Stimulated activated CD4-positive, alpha-beta T cell treated with anti-CD3 and anti-CD28 coated beads, Interleukin-15, amount 100 ng/mL, for 24 hours (primary cell): ENCODE data around the gene ZNF217.
A peak's percentile ranks its signal among the peaks of the same experiment; 100 is the strongest.
"Not testable (repeated sequence)": the region's sequence is repeated elsewhere in the genome, so short reads cannot be mapped to it uniquely, and the experiment has no call there.

Experiments
- DNase-seq: peaks from one replicate; pipeline ENCODE4 v3.0.0-alpha.2; 2020

Gene ZNF217

DNA sequence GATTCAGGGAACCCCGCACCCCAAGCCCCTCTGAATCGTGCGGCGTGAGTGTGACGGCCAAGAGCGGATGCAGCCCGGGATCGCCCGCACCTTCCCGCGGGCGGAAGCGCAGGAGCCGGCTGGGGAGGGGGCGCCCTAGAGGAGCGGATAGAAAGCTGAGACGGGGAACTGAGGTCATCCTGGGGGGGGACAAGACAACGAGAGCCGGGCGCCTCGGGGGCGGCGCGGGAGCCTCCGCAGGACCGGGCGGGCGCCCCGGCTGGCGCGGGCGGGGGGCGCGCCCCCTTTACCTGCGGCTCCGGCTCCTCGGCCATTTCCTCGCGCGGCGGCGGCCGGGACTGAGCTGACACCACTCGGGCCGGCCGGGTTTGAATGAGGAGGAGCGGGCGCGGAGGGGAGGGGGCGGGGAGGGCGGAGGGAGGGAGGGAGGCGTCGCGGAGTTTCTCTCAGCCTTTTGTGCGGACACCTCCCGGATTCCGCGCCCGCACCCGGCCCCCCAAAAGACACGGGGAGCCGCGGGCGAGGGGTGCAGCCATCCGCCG, at the start of gene ZNF217:
TSS of gene ZNF217 (minus strand) at position 374 of the 542 bp plus-strand sequence. CDS start 11,013 bp downstream, outside the sequence.
- peak; percentile 83 for DNase-seq

GRCh38 chr20:53643031-53643832, 49.6 kb upstream of the ZNF217 start:
- DNase-seq, result peak; percentile 69

GRCh38 chr20:53642196-53643030, 48.8 kb upstream of the ZNF217 start:
- DNase-seq, result peak; percentile 59

GRCh38 chr20:53639647-53640440, 46.2 kb upstream of the ZNF217 start:
- no peak for DNase-seq

GRCh38 chr20:53639128-53639527, 45.5 kb upstream of the ZNF217 start:
- DNase-seq, result no peak

- DNase-seq, result not testable (repeated sequence)
Measured at GRCh38 chr20:53637310-53637709, 43.7 kb upstream of the ZNF217 start.

GRCh38 chr20:53636540-53637097, 43.0 kb upstream of the ZNF217 start:
- DNase-seq, result no peak

DNA sequence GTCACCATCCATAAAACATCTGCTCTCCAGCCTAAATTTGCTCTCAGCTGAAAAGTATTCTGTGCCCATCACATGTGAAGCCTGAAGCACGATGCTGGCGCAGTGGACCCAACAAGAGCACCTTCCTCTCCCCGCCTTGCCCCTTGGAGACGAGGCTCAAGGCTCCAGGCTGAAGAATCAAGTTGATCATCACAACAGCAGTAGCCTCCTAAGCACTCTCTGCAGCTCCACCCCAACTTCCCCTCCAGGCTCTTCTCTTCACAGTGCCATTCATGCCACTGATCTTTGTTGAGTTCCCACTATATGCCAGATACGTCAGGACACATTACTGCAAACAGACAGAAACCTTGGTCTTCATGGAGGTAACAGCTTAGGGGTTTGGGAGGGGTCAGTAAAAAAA, 41.6 kb upstream of the ZNF217 start:
- DNase-seq, result no peak

- no peak for DNase-seq
Measured at GRCh38 chr20:53631909-53632662, 38.4 kb upstream of the ZNF217 start.

- DNase-seq, result no peak
Measured at GRCh38 chr20:53629436-53629835, 35.8 kb upstream of the ZNF217 start.

- DNase-seq, result not testable (repeated sequence)
Measured at GRCh38 chr20:53628758-53629157, 35.1 kb upstream of the ZNF217 start.

DNA sequence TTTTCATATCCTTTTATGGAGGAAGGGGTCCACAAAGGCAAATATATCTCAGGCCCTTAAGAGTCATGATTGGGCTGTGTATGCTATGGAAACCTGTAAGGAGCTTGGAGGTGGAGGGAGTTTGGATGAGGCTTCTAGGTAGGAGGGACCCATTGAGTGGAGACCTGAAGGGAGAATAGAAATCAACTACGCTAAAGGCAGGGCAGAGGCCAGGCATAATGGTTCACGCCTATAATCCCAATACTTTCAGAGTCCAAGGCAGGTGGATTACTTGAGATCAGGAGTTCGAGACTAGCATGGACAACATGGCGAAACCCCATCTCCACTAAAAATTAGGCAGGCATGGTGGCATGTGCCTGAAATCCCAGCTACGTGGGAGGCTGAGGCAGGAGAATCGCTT, 34.4 kb upstream of the ZNF217 start:
- no peak for DNase-seq

GRCh38 chr20:53627001-53627400, 33.4 kb upstream of the ZNF217 start:
- DNase-seq, result not testable (repeated sequence)

DNA sequence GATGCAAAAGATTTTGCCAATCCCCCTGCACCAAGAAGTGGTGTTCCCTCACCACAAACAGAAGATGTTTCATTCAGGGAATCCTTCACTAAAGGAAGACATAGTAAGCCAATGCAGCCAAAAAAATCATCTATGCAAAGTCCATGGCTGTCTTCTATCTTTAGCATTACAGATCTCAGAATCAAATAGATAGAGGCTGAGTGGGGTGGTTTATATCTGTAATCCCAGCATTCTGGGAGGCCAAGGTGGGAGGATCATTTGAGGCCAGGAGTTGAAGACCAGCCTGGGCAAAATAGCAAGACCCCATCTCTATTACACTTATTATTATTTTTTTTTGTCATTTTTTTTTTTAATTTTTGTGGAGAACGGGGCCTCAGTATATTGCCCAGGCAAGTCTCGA, 32.9 kb upstream of the ZNF217 start:
- DNase-seq, result no peak

DNA sequence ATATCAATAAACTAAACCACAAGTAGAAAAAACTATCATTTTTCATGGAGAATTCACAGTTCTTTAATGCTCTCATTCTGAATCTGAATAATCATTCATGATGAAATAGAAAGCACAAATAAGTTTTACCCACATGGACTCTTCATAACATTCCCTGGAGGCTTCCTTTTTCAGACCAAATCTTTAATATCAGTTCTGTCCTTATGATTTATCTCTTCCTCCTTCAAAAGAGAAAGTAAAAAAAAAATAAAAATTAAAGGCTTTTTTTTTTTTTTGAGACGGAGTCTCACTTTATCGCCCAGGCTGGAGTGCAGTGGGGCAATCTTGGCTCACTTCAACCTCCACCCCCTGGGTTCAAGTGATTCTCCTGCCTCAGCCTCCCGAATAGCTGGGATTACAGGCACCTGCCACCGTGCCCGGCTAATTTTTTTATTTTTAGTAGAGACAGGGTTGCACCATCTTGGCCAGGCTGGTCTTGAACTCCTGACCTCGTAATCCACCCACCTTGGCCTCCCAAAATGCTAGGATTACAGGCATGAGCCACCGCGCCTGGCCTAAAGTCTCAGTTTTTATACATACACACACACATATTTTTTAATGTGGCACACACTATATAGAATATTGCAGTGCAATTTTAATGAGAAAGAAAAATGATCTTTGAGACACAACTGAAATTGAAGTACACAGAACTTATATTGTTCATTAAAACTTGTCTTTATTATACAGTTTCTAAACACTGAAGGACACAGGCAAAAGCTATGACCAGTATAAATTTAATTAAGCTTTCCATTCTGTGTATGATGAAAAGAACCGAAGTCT, 31.9 kb upstream of the ZNF217 start:
- DNase-seq, result no peak

DNA sequence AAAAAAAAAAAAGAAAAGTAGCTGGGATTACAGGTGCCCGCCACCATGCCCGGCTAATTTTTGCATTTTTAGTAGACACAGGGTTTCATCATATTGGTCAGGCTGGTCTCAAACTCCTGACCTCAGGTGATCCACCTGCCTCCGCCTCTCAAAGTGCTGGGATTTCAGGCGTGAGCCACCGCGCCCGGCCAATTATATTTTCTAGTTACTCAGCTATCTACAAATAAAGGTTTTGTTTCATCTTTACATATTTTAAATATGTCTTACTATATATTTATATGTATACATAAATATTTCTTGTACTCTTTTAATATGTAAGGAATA, 31.2 kb upstream of the ZNF217 start:
- not testable (repeated sequence) for DNase-seq

GRCh38 chr20:53623454-53624211, 30.0 kb upstream of the ZNF217 start:
- peak; percentile 57 for DNase-seq

GRCh38 chr20:53623134-53623453, 29.5 kb upstream of the ZNF217 start:
- DNase-seq, result no peak

DNA sequence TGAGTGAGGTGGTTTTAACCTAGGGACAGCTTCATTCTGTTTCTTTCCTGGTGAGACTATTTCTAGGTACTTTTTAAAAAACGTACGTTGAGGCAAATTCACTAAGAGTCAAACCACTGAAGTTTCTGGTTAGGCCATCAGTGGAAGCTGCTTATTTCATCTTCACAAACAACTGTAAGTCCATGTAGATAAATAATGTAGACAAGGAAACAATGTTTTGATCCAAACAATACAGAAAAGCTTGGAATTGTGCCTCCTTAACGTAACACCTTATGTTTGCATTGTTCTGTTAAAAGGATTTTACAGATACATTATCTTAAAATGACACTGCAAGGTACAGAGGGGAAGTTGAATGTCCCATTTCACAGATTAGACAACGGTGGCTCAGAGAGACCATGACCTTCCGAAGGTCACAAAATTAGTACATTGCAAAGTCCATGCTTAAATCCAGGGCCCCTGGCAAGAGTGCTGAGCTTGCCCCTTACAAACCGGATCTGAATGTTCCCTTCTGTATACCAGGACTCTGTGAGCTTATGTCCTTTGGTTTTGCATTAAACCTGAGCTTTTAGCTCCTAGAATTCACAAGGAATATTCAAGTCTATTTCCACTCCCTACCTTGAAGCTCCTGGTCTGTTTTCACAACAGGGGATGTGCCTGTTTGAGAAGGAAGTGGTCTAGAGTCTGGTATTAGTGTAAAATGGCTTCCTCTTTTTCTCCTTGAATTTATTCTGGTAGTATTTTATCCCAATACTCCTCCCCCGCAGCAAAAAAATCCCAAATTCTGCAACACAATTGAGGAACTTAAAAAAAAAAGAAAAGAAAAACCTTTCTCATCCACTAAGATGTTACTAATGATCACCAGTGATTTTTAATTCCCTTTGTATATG, 28.9 kb upstream of the ZNF217 start:
- DNase-seq, result no peak
